Tibial nerve (tissue), 4 donors: ENCODE data around the gene ACTR5.

Experiments used
- CTCF ChIP-seq, 5 experiments: fragments of 200-600 bp in 3 of 5; fragments of 450-650 bp in 2 of 5; sonication (generic) in 3 of 5; IDR thresholded peaks; one replicate each; pipeline ENCODE4 v1.5.1; 2016 to 2019; ENCODE audit warnings: antibody characterized with exemption in 5 of 5, mild to moderate bottlenecking in 3 of 5, moderate library complexity in 2 of 5
- EP300 ChIP-seq, 2 donors: sonication (generic); formaldehyde crosslinking; IDR thresholded peaks; one replicate each; pipeline ENCODE4 v1.6.1; 2017; ENCODE audit warnings: antibody characterized with exemption in 2 of 2, mild to moderate bottlenecking in 1 of 2
- POLR2A ChIP-seq, 2 donors: fragments of 450-650 bp; IDR thresholded peaks; one replicate each; pipeline ENCODE4 v1.6.1; 2017; ENCODE audit warnings: antibody characterized with exemption in 2 of 2, mild to moderate bottlenecking in 2 of 2, moderate library complexity in 2 of 2

GRCh38 chr20:38754924-38755323 lies 6.7 kb downstream of the ACTR5 start:
- TF ChIP-seq CTCF (IDR thresholded peaks at IDR 0.05), result no peak
- no peak for TF ChIP-seq POLR2A (IDR thresholded peaks at IDR 0.05)
- TF ChIP-seq EP300 (IDR thresholded peaks at IDR 0.05), result no peak
